Activated CD4-positive, alpha-beta T cell treated with anti-CD3 and anti-CD28 coated beads, Interleukin-2, amount 10 ng/mL, durations not matched to agents 7 days and 5 days (primary cell): ENCODE measurements around the gene TSPO. TPM values are rescaled to one million over a fixed set of nuclear protein-coding genes. Genes with fewer than 3 reads are reported as not detected.
A peak's percentile ranks its signal among the peaks of the same experiment; 100 is the strongest.

Source experiments
- CTCF ChIA-PET: fragments of 350-600 bp; sonication (Branson Sonifier 250); formaldehyde crosslinking; loops from one replicate; lab custom pipeline; 2021; ENCODE audit warnings: antibody characterized with exemption; lab: Charles Lee
- POLR2A ChIA-PET: fragments of 350-600 bp; sonication (Branson Sonifier 250); formaldehyde crosslinking; loops from one replicate; lab custom pipeline; 2021; ENCODE audit warnings: antibody characterized with exemption; lab: Charles Lee
- DNase-seq: peaks from one replicate; pipeline ENCODE4 v3.0.0-alpha.2; 2020
- H3K27ac Mint-ChIP-seq: one replicate; pipeline ENCODE4 v1.8.0; 2021; ENCODE audit warnings: mild to moderate bottlenecking, moderate library complexity, mixed read lengths
- H3K27me3 Mint-ChIP-seq: one replicate; pipeline ENCODE4 v1.8.0; 2021; ENCODE audit warnings: mixed read lengths
- H3K36me3 Mint-ChIP-seq: one replicate; pipeline ENCODE4 v1.8.0; 2021; ENCODE audit warnings: low read depth, mixed read lengths
- H3K4me1 Mint-ChIP-seq: one replicate; pipeline ENCODE4 v1.8.0; 2021; ENCODE audit warnings: mixed read lengths
- H3K4me3 Mint-ChIP-seq: one replicate; pipeline ENCODE4 v1.8.0; 2021; ENCODE audit warnings: mild to moderate bottlenecking, moderate library complexity, mixed read lengths
- H3K9me3 Mint-ChIP-seq: one replicate; pipeline ENCODE4 v1.8.0; 2021; ENCODE audit warnings: mixed read lengths
- total RNA-seq, 2 experiments: library from RNA; stranded (reverse); gene quantifications; one replicate each; pipeline ENCODE4 v1.2.3, GENCODE V29; 2021

Gene TSPO
- total RNA-seq, 2 experiments from 2014 or later: 90.9 to 122 TPM

DNA sequence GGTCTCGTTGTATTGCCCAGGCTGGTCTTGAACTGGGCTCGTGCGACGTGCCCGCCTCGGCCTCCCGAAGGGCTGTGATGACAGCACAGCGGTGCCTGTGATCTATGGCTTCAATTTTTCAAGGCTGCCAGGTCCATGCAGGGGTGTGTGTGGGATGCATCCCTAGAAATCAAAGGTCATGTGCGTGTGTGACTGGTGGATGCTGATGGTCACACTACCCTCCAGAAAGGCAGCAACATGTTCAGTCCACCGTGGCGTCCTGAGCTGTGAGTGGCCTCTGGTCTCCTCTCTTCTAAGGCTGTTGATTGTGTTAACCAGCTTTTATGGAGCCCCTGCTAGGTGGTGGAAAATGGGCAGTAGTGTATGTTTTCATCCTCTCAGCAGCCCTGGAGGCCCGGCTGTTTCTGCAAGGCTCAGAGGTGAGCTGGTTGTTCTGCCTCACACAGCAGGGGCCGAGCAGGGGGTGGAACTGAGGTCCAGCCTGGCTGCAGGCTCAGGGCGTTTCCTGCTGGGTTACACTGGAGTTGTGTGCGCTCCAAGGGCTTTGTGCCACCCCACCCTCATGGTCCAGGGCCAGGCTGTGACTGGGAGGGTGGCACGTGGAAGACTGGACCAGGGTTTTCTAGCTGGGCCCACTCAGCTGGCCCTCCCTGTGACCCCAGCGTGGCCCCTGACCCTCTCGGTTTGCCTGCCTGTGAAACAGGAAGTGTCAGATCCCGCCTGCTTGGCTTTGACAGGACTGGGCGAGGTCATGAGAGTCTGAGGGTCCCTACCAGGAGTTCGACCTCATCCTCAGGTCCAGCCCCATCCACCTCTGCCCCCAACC lies 33.1 kb upstream of the TSPO start:
- Mint-ChIP-seq H3K27me3 (peaks cover 4% of the 10 kb centered on the region), H3K36me3 (no peaks in the 10 kb centered on the region), H3K4me1 (peaks cover 6% of the 10 kb centered on the region), H3K9me3 (no peaks in the 10 kb centered on the region), H3K27ac (no peak overlapping the region), H3K4me3 (no peak overlapping the region)
- POLR2A ChIA-PET: no interaction called here
- no peak for DNase-seq
- CTCF ChIA-PET: no interaction called here

DNA sequence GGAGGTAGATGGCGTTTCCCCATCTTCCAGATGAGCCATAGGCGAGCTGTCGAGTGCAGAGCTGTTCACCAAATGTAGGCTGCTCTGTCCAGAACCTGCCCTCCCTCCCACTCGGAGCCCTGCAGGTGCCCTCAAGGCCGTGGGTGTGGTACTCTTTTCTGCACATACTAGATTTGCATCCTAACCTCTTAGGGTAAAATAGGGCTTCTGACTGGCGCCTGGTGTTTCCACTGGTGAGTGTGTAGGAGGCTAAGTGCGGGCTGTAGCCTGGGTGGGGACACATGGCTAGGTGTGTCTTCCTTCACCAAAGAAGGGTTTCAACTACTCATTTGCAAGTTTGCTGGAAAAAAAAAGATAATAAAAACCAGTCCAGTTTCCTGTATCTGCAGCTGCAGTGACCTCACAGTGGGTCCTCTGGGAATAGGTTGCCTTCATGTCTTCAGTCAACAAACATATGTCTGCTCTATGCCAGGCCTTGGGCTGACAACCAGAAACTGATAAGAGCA lies 32.4 kb upstream of the TSPO start:
- no peak for DNase-seq
- POLR2A ChIA-PET: no interaction called here
- no peak overlapping the region for H3K27ac Mint-ChIP-seq
- H3K9me3 Mint-ChIP-seq: no peaks in the 10 kb centered on the region
- no peaks in the 10 kb centered on the region for H3K36me3 Mint-ChIP-seq
- no peak overlapping the region for H3K4me3 Mint-ChIP-seq
- peaks cover 6% of the 10 kb centered on the region for H3K4me1 Mint-ChIP-seq
- no peaks in the 10 kb centered on the region for H3K27me3 Mint-ChIP-seq
- CTCF ChIA-PET: no interaction called here

DNA sequence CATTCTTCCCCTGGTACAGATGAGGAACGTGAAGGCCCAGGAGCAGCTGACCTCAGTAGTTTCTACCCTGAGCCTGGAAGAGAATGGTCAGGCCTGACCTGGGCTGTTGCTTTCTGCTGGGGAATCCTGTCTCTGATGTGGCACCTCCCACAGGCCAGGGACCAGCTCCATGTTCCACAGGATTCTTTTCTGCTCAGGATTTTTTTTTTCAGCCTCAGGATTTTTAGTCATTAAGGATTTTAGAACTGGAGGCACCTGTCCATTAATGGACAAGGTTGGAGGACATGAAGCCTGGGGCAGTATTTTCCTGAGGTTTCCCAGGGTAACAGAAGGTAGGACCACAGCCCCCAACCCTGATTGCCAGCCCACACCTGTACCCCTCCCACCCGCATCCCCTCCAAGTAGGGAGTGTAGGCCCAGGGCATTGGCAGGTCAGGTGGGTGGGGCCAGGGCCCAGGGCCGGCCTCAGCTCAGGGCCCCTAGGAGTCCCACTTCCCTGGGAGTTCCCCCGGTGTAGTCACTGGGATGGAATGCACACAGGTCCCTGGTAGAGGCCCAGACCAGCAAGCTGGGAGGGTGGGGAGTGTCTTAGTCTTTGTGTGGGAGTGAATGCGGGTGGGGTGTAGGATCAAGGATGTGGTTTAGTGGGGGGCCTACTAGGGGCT lies 24.7 kb upstream of the TSPO start:
- Mint-ChIP-seq H3K36me3 (no peaks in the 10 kb centered on the region), H3K4me3 (no peak overlapping the region), H3K4me1 (peaks cover 6% of the 10 kb centered on the region), H3K27me3 (no peaks in the 10 kb centered on the region), H3K27ac (peak overlapping the region; percentile 68), H3K9me3 (no peaks in the 10 kb centered on the region)
- CTCF ChIA-PET: interaction anchor here (0.7 to 1.6 kb wide), 2 partner anchors 11 to 1186 kb away, joined by 3 to 4 read pairs; no protein-coding TSS in a partner anchor
- DNase-seq: no peak
- POLR2A ChIA-PET: no interaction called here

DNA sequence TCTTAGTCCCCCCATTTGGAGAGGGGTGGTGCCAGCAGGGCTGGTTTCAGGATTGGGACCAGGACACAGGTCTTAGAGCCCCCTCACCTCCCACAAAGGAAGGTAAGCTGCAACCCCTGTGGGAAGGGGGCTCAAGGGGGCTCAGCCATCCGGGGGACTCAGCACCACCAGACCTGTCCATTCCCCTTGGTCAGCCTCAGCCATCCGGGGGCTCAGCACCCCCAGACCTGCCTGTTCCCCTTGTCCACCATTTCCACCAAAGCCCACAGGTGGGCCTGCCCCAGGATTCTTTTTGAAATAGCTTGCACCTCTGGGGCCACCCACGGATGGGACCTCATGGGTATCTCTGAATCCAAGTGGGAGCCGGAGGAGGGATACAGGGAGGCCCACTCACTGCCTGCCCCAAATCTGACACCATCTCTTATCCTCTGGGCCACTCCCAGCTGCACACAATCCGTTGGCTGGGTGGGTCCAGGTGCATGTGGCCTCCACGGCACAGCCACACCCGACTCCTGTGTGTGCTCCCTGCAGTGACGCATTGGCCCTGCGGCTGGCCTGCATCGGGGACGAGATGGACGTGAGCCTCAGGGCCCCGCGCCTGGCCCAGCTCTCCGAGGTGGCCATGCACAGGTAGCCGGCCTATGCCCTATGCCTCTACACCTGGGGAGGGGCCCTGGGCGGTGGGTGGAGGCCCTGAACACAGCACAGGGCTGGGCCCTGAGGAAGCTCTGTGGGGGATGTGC lies 24.0 kb upstream of the TSPO start:
- Mint-ChIP-seq H3K27ac (no peak overlapping the region), H3K27me3 (no peaks in the 10 kb centered on the region), H3K4me3 (no peak overlapping the region), H3K9me3 (no peaks in the 10 kb centered on the region), H3K36me3 (peaks cover 2% of the 10 kb centered on the region), H3K4me1 (peaks cover 6% of the 10 kb centered on the region)
- DNase-seq: no peak
- POLR2A ChIA-PET: no interaction called here
- CTCF ChIA-PET: interaction anchor here (0.5 to 1.6 kb wide), 3 partner anchors 10 to 379 kb away, joined by 3 to 4 read pairs (median 3); no protein-coding TSS in a partner anchor

DNA sequence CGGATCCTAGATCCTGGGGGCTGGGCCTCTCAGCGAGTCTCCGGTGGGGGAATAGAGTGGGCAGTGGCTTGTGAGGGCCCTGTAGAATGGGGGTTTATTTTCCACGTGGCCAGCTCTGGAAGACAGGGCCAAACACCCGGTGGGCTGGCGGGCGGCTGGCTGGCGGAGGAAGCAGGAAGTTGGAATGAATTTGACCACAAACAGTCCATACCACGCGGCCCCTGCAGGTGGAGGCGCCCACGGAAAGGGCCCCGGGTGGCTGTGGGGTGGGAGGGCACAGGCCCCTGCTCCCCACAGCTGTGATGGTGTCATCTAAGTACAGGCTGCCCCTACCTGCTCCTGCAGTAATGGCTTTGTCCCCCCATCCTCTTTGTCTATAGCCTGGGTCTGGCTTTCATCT lies 23.2 kb upstream of the TSPO start:
- DNase-seq: no peak
- CTCF ChIA-PET: interaction anchor here (1.2 kb wide), 1 partner anchor 11 kb away, joined by 3 read pairs; no protein-coding TSS in a partner anchor
- Mint-ChIP-seq H3K27me3 (no peaks in the 10 kb centered on the region), H3K9me3 (no peaks in the 10 kb centered on the region), H3K36me3 (peaks cover 2% of the 10 kb centered on the region), H3K4me3 (no peak overlapping the region), H3K4me1 (peaks cover 6% of the 10 kb centered on the region), H3K27ac (no peak overlapping the region)
- POLR2A ChIA-PET: no interaction called here

DNA sequence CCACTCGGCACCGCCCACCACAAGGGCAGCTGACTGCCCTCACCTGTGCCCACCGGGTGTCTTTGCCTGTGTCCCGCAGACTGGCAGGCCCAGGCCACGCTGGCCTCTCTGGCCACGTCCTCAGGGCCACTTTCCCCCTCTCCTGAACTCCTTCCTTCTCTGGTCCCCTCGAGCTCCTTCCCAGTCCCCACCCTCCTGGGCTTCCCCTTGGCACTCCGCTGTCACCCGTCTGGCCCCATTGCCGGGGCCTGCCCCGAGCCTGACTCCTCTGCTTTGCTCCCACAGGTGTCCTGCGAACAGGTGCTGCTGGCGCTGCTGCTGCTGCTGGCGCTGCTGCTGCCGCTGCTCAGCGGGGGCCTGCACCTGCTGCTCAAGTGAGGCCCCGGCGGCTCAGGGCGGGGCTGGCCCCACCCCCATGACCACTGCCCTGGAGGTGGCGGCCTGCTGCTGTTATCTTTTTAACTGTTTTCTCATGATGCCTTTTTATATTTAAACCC lies 22.4 kb upstream of the TSPO start:
- DNase-seq: no peak
- POLR2A ChIA-PET: no interaction called here
- H3K9me3 Mint-ChIP-seq: no peaks in the 10 kb centered on the region
- H3K27me3 Mint-ChIP-seq: no peaks in the 10 kb centered on the region
- H3K27ac Mint-ChIP-seq: no peak overlapping the region
- H3K4me3 Mint-ChIP-seq: no peak overlapping the region
- H3K4me1 Mint-ChIP-seq: peaks cover 6% of the 10 kb centered on the region
- CTCF ChIA-PET: no interaction called here
- peaks cover 7% of the 10 kb centered on the region for H3K36me3 Mint-ChIP-seq

DNA sequence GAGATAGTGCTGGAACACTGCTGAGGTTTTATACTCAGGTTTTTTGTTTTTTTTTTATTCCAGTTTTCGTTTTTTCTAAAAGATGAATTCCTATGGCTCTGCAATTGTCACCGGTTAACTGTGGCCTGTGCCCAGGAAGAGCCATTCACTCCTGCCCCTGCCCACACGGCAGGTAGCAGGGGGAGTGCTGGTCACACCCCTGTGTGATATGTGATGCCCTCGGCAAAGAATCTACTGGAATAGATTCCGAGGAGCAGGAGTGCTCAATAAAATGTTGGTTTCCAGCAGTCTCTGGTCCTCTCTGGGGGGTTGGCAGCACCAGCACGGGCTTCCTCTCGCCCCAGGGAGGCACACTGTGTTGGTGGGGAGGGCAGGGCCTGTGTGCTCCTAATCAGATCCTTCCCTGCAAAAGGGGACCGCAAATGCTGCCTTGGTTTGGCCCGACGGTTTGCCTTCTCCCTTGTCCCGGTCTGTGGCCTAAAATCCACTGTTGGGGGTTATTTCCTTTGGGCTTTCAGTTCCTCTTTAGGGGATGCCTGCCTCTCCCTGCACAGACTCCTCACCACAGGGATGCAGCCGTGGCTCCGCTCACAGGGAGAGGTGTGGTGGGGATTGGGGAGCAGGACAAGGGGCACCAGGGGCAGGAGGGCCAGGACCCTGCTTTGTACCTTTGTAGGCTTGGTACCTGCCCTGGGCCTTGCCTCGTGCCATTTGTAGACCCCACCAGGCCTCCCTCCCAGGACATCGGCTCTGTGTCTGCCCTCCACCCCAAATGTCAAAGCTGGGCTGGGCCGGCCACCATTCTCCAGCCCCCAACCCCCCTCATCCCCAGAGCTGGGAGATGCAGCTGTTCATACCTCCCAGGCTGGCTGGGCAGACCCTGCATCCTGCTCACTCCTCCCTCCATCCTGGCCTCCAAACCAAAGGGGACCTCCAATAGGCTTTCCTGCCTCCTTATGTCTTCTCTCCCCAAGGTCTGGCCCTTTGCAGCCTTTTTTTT lies 21.6 kb upstream of the TSPO start:
- H3K9me3 Mint-ChIP-seq: no peaks in the 10 kb centered on the region
- H3K27ac Mint-ChIP-seq: no peak overlapping the region
- no peak overlapping the region for H3K4me3 Mint-ChIP-seq
- ChIA-PET POLR2A (no interaction called here), CTCF (interaction anchor here (0.7 to 1.0 kb wide), 2 partner anchors 76 to 224 kb away, joined by 3 to 4 read pairs; no protein-coding TSS in a partner anchor)
- no peak for DNase-seq
- H3K4me1 Mint-ChIP-seq: peaks cover 6% of the 10 kb centered on the region
- no peaks in the 10 kb centered on the region for H3K27me3 Mint-ChIP-seq
- H3K36me3 Mint-ChIP-seq: peaks cover 7% of the 10 kb centered on the region

DNA sequence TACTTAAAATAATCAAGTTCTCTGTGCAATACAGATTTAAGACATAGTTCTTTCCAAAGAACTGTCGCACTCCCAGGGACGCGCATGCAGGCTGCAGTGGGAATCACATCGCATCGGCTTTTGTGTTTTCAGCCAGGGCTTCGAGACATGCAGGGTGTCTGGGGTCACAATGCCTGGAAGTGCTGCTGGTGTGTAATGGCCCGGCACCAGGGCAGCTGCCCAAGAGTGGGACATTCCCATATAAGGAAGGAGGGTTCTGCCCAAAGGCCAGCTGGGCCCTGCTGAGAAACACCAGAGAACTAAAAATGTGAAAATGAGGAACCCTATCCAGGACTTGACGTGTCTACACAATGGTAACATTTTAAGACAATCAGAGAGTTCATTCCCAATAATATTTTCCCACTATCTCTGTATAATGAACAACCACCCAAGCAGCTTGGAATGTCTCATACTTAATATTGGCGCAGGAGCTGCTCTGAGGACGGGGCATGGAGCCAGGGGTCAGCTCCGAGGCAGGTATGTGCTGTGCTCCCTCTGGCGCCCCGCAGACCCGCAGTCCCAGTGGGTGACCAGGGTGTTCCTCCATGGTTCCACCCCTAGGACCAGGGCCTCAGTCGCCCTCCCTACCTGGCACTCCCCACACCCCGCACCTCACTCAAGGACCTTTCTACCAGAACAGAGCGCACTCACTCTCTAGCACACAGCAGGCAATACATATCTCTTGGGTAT lies 19.4 kb upstream of the TSPO start:
- ChIA-PET CTCF (no interaction called here), POLR2A (no interaction called here)
- H3K4me1 Mint-ChIP-seq: peaks cover 6% of the 10 kb centered on the region

DNA sequence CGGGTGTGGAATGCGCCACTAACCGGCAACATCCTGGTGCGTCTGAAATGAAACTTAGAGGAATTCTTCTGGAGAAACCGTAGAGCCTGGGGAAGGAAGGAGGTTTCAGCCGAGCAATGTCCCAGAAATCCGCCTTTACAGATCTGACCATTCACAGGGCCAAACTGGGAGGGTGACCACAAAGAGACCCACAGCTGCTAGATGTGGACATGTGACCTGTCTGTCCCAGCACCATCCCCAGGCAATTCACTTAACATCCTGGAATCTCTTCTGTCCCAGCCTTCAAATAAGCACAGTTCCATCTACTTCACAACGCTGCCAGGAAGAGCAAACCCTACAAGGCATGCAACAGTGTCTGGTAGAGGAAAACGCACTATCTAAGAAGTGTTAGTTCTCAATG lies 18.0 kb upstream of the TSPO start:
- peaks cover 3% of the 10 kb centered on the region for H3K4me1 Mint-ChIP-seq
- H3K36me3 Mint-ChIP-seq: peaks cover 7% of the 10 kb centered on the region
- no peak overlapping the region for H3K4me3 Mint-ChIP-seq
- no peaks in the 10 kb centered on the region for H3K27me3 Mint-ChIP-seq
- ChIA-PET CTCF (interaction anchor here (0.8 to 1.1 kb wide), 2 partner anchors 11 to 12 kb away, joined by 3 to 4 read pairs; no protein-coding TSS in a partner anchor), POLR2A (no interaction called here)
- H3K9me3 Mint-ChIP-seq: no peaks in the 10 kb centered on the region
- DNase-seq: no peak
- H3K27ac Mint-ChIP-seq: no peak overlapping the region

More for the DNA sequence above, 19.4 kb upstream of the TSPO start:
- DNase-seq: no peak
- Mint-ChIP-seq H3K4me3 (no peak overlapping the region), H3K27ac (no peak overlapping the region), H3K9me3 (no peaks in the 10 kb centered on the region), H3K27me3 (no peaks in the 10 kb centered on the region), H3K36me3 (peaks cover 7% of the 10 kb centered on the region)

DNA sequence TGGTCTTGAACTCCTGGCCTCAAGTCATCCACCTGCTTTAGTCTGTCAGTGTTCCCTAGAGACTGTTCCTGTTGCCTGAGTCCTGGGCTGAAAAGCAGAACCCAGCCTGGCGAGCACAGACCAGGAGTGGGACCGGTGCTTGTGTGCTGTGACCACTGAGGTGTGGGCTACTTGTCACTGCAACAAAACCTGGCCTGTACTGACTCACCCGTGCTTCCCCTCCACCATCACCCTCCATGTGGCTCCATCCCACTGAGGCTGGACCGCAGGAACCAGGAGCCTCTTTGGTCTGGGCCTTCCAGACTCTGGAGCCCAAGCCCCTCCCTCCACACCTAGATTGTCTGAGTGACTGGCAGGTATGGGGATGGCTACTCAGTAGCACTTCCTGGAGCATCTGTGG lies 16.8 kb upstream of the TSPO start:
- CTCF ChIA-PET: interaction anchor here (1.7 kb wide), 1 partner anchor 53 kb away, joined by 4 read pairs; no protein-coding TSS in a partner anchor
- Mint-ChIP-seq H3K9me3 (no peaks in the 10 kb centered on the region), H3K36me3 (peaks cover 7% of the 10 kb centered on the region), H3K27me3 (no peaks in the 10 kb centered on the region), H3K4me3 (no peak overlapping the region), H3K4me1 (no peaks in the 10 kb centered on the region), H3K27ac (no peak overlapping the region)
- POLR2A ChIA-PET: no interaction called here
- DNase-seq: no peak

DNA sequence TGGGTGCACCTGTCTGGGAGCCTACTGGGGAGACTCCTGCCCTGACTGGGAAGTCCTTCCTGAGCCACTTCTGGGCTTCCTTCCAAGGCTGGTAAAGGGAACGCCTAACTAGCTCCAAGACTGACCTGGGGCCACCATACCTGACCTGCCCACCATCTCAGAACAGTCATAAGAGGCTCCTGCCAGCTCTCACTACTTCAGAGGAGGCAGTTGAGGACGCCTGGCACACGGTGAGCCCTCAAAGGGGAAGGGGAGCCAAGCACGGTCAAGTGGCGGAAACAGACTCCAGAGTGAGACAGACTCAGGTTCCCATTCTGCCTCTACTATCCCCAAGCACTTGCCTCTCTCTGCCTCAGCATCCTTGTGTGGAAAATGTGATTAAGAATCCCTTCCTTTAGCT lies 15.8 kb upstream of the TSPO start:
- H3K9me3 Mint-ChIP-seq: no peaks in the 10 kb centered on the region
- POLR2A ChIA-PET: no interaction called here
- H3K4me1 Mint-ChIP-seq: peaks cover 4% of the 10 kb centered on the region
- CTCF ChIA-PET: interaction anchor here (1.4 to 1.7 kb wide), 2 partner anchors 14 to 52 kb away, joined by 3 to 4 read pairs; no protein-coding TSS in a partner anchor
- H3K36me3 Mint-ChIP-seq: peaks cover 14% of the 10 kb centered on the region
- no peaks in the 10 kb centered on the region for H3K27me3 Mint-ChIP-seq
- H3K4me3 Mint-ChIP-seq: no peak overlapping the region
- DNase-seq: no peak
- no peak overlapping the region for H3K27ac Mint-ChIP-seq
